GM12878 (cell line): ENCODE data around the gene POLR3K. TPM values are rescaled to one million over a fixed set of nuclear protein-coding genes. Genes with fewer than 3 reads are reported as not detected.

ENCODE experiments used
- ATAC-seq: fragments of 200-7000 bp; cut with Tn5 transposase; 3 replicates; pipeline ENCODE4 v1.9.1; 2020; ENCODE audit warnings: mild to moderate bottlenecking, moderate library complexity
- BruUV-seq: library from RNA; stranded (reverse); fragments of 400-500 nt; replicated peaks from 2 replicates; lab custom pipeline; 2021; lab: Mats Ljungman, UMichigan
- CTCF ChIA-PET: fragments of 300-600 bp; sonication (Branson Sonifier 250); formaldehyde crosslinking; extraction: SDS; loops from one replicate; lab custom pipeline; 2021; ENCODE audit warnings: inconsistent platforms; lab: Yijun Ruan, JAX
- POLR2A ChIA-PET: fragments of 350-600 bp; formaldehyde crosslinking; extraction: SDS; loops from one replicate; lab custom pipeline; 2021; ENCODE audit warnings: inconsistent platforms; lab: Charles Lee
- RAD21 ChIA-PET: fragments of 300-600 bp; sonication (Branson Sonifier 250); formaldehyde crosslinking; loops from one replicate; lab custom pipeline; 2023; ENCODE audit warnings: antibody characterized with exemption; ENCODE audit not compliant: unreplicated experiment; lab: Charles Lee
- SMC1A ChIA-PET: fragments of 300-600 bp; sonication (Branson Sonifier 250); formaldehyde crosslinking; loops from one replicate; lab custom pipeline; 2023; ENCODE audit not compliant: unreplicated experiment, uncharacterized antibody; lab: Charles Lee
- DNase-seq: peaks from one replicate; pipeline ENCODE4 v3.0.0-alpha.2; 2011; ENCODE audit warnings: low read depth, low spot score
- FAIRE-seq: peaks from 3 replicates; lab custom pipeline; 2011; peaks lifted over from hg19 to GRCh38; lab: Jason Lieb, UNC
- H2AFZ ChIP-seq: 2 replicates; pipeline ENCODE4 v1.6.0; 2011; ENCODE audit warnings: low read depth, low read length, control low read depth; ENCODE audit not compliant: control insufficient read depth
- H3K27ac ChIP-seq: 2 replicates; pipeline ENCODE4 v1.5.1; 2011; ENCODE audit warnings: control low read depth; ENCODE audit not compliant: control insufficient read depth, insufficient read depth
- H3K27me3 ChIP-seq, 2 experiments: replicated peaks in 1 of 2; 2 replicates each; pipeline versions ENCODE4 v1.6.0 to v1.6.1; 2011; ENCODE audit warnings: low read length in 1 of 2; ENCODE audit not compliant: control insufficient read depth in 2 of 2, insufficient read depth in 2 of 2
- H3K36me3 ChIP-seq, 2 experiments: 2 replicates each; pipeline ENCODE4 v1.5.1; 2011; ENCODE audit warnings: low read length in 1 of 2; ENCODE audit not compliant: control insufficient read depth in 2 of 2, insufficient read depth in 2 of 2
- H3K4me1 ChIP-seq: 2 replicates; pipeline ENCODE4 v1.6.1; 2011; ENCODE audit warnings: mild to moderate bottlenecking, low read length, moderate library complexity, mixed read lengths; ENCODE audit not compliant: control insufficient read depth, insufficient read depth
- H3K4me2 ChIP-seq: 2 replicates; pipeline ENCODE4 v1.6.0; 2011; ENCODE audit warnings: control low read depth; ENCODE audit not compliant: control insufficient read depth, insufficient read depth
- H3K4me3 ChIP-seq: fragments of 200-600 bp; sonication (generic); 2 replicates; pipeline ENCODE4 v1.5.1; 2016
- H3K79me2 ChIP-seq: 2 replicates; pipeline ENCODE4 v1.6.0; 2011; ENCODE audit warnings: low read length; ENCODE audit not compliant: control insufficient read depth, insufficient read depth
- H3K9ac ChIP-seq: 2 replicates; pipeline ENCODE4 v1.8.0; 2011; ENCODE audit warnings: low read length, control low read depth, mixed read lengths; ENCODE audit not compliant: control insufficient read depth, insufficient read depth
- H3K9me3 ChIP-seq: replicated peaks from 3 replicates; pipeline ENCODE4 v1.5.1; 2011; ENCODE audit warnings: mild to moderate bottlenecking, low read length; ENCODE audit not compliant: control insufficient read depth, insufficient read depth
- H4K20me1 ChIP-seq: 2 replicates; pipeline ENCODE4 v1.6.0; 2011; ENCODE audit not compliant: control insufficient read depth, insufficient read depth
- CEBPB ChIP-seq, 2 experiments: fragments of 150-350 bp in 1 of 2; IDR thresholded peaks; 2 replicates each; pipeline ENCODE4 v1.6.1; 2012 to 2014; ENCODE audit warnings: low read depth in 2 of 2, low read length in 2 of 2, borderline replicate concordance in 1 of 2, inconsistent platforms in 1 of 2
- EED ChIP-seq: sonication (generic); IDR thresholded peaks from 2 replicates; pipeline ENCODE4 v1.6.1; 2016; ENCODE audit warnings: antibody characterized with exemption, low read depth
- IRF4 ChIP-seq: IDR thresholded peaks from 2 replicates; pipeline ENCODE4 v1.6.1; 2011; ENCODE audit warnings: low read depth, low read length
- POLR2AphosphoS5 ChIP-seq: IDR thresholded peaks from 2 replicates; pipeline ENCODE4 v1.6.1; 2011; ENCODE audit warnings: mild to moderate bottlenecking, low read length, inconsistent platforms
- POU2F2 ChIP-seq: IDR thresholded peaks from 3 replicates; pipeline ENCODE4 v1.6.1; 2011; ENCODE audit warnings: low read depth, mild to moderate bottlenecking, low read length, borderline replicate concordance
- RUNX3 ChIP-seq: IDR thresholded peaks from 2 replicates; pipeline ENCODE4 v1.6.1; 2012; ENCODE audit warnings: low read length, inconsistent platforms
- YY1 ChIP-seq: IDR thresholded peaks from 2 replicates; pipeline ENCODE4 v1.6.1; 2011; ENCODE audit warnings: low read depth, mild to moderate bottlenecking, low read length
- WGBS: methylation state at CpG from one replicate; pipeline ENCODE4 v1.1.6; 2016; ENCODE audit warnings: low lambda C conversion rate; ENCODE audit not compliant: insufficient replicate concordance, insufficient coverage; ENCODE audit errors: missing lambda C conversion rate; 5-methylcytosine and 5-hydroxymethylcytosine counted together
- in situ Hi-C: fragments of 300-500 bp; cut with MboI; formaldehyde crosslinking; loops from 9 replicates; pipeline ENCODE4 v1.14.3; 2018; ENCODE audit warnings: mixed read lengths
- intact Hi-C: fragments of 100-400 bp; cut with micrococcal nuclease; formaldehyde crosslinking; loops from one replicate; pipeline ENCODE4 v1.14.2; 2022; ENCODE audit not compliant: unreplicated experiment
- polyA plus RNA-seq, 11 experiments: library from polyadenylated mRNA; depleted of rRNA in 4 of 11; unstranded in 6 of 11; stranded (reverse) in 5 of 11; fragments of >200 nt; fragmentation: Nextera tagmentation in 4 of 11; fragmentation: Illumina TruSeq in 1 of 11; extraction: Ambion mirVana in 4 of 11; extraction: Trizol in 1 of 11; gene quantifications; 1 replicate in 1 of 11; 2 replicates in 10 of 11; pipeline versions ENCODE4 v1.2.1 to v1.2.3, GENCODE V29; 2011 to 2016; ENCODE audit warnings: inconsistent platforms in 2 of 11, missing spikeins in 2 of 11, low read depth in 1 of 11
- total RNA-seq, 4 experiments: library from RNA; depleted of rRNA in 3 of 4; stranded (reverse); fragments of >200 nt in 3 of 4; fragmentation: Illumina TruSeq in 1 of 4; extraction: Trizol in 1 of 4; gene quantifications; 2 replicates each; pipeline versions ENCODE4 v1.2.1 to v1.2.3, GENCODE V29; 2013 to 2021
- TF ChIP-seq, protein P1 (sequence below): fragments of 150-350 bp; IDR thresholded peaks from 2 replicates; pipeline ENCODE4 v1.6.1; 2014; ENCODE audit warnings: mild to moderate bottlenecking, low read depth, low read length
- TF ChIP-seq, protein P2 (sequence below): fragments of 450-650 bp; IDR thresholded peaks from 2 replicates; pipeline ENCODE4 v1.6.1; 2017; ENCODE audit warnings: borderline replicate concordance

The POLR3K gene
- total and polyA plus RNA-seq, 10 of the 15 experiments (the other 5 are each of a cell fraction or from before 2014, with no cell fraction given): 25.3 to 222 (median 64.0) TPM

DNA sequence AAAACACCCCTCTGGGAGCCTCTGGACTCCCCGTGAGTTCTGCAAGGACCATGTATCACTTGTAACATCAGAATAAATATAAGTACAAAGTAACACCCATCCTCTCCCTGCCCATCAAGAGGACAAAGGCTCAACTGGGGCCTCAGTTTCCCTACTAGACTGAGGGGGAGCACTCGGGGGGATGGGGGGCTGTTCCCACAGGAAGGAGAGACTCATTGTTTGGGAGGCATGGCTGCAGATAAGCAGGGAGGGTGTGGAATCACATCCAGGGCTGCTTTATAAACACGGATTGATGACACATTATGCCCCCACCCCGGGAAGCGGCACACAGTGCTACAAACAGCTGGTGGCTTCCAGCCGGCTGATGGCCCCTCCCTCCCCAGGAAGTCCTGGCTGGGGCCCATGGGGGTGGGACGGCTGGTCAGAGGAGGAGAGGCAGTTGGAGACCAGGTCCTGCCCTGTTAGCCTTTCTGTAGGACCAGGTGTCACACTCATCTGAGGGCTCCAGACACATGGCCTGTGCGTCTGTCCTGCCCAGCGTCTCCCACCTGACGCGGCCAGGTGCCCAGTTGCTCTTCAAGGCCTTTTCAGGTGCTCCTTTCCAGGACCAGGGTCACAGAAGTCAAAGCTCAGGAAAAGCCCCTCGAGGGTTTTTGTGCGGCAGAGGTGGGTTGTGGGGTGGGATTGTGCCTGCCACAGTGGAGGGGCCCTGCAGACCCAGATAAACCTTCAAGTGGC lies 23.3 kb upstream of the POLR3K start (continued):
- no peak for TF ChIP-seq POU2F2
- TF ChIP-seq, all 136 proteins: peak for 0

DNA sequence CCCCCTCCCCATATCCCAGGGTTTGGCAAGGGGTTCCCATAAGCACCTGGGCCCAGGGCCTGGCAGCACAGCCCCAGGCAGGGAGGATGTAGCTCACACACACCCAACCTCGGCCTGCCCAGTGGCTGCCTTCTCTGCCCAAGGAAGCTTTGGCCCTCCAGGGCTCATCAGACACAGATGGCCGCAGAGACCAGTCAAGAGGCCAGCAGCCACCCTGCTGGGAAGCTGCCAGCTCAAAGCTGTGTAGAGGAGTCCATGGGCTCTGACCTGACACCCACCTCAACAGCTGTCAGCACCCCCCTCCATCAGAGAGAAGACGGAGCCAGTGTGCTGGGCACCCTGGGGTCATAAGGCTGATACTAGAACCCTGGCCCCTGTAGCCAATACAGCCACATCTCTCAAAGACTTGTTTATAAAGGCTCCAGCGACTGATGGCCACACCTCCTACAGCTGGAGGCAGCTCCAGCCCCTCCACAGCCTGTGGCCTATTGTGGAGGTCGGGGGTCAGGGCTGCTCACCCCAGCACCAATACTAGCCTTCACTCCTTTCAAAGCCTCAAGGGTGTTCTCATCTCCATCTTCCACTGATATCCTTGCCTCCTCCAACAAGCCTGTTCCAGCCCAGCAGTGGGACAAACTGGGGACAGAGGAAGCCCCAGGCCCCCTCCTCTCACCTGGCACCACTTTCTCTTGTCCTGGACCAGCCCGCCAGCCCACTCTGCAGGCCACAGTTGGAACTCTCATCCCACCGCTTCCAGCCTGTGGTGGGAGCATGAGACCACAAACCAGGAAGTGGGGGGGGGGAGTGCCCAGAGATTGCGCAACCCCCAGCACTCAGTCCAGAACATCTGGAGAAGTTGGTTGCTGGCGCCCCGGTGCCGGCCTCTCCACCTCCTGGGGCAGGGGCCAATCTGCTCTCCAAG lies 22.4 kb upstream of the POLR3K start:
- ChIA-PET CTCF (interaction anchor here (1.6 to 14.2 kb wide), 4 partner anchors 10 to 31 kb away, joined by 4 to 319 read pairs (median 25); no protein-coding TSS in a partner anchor), POLR2A (interaction anchor here (1.0 to 1.2 kb wide), 3 partner anchors 16 to 21 kb away, joined by 3 read pairs; no protein-coding TSS in a partner anchor), SMC1A (interaction anchor here (1.2 kb wide), 1 partner anchor 17 kb away, joined by 3 read pairs; no protein-coding TSS in a partner anchor), RAD21 (interaction anchor here (0.9 to 1.0 kb wide), 2 partner anchors 10 to 21 kb away, joined by 4 read pairs; no protein-coding TSS in a partner anchor)
- Histone ChIP-seq H3K4me1 (peaks cover 20% of the 10 kb centered on the region), H3K27me3 (peaks cover 4 to 10% of the 10 kb centered on the region in 2 experiments; a peak in 3 of 4 replicates), H3K9ac (peak overlapping the region; percentile 14; the same call in 1 of the 2 replicates), H3K4me3 (no peak overlapping the region), H3K36me3 (no peaks in the 10 kb centered on the region; a peak in 2 of 4 replicates), H3K79me2 (peaks cover 10% of the 10 kb centered on the region), H3K27ac (no peak overlapping the region), H2AFZ (no peak overlapping the region)
- 49% methylated on average over 10 of the region's 11 CpGs for WGBS
- in situ Hi-C loops: no loop called here
- ATAC-seq: no peak
- no TSS peak for BruUV-seq
- intact Hi-C loops: no loop called here
- TF ChIP-seq, protein P1, sequence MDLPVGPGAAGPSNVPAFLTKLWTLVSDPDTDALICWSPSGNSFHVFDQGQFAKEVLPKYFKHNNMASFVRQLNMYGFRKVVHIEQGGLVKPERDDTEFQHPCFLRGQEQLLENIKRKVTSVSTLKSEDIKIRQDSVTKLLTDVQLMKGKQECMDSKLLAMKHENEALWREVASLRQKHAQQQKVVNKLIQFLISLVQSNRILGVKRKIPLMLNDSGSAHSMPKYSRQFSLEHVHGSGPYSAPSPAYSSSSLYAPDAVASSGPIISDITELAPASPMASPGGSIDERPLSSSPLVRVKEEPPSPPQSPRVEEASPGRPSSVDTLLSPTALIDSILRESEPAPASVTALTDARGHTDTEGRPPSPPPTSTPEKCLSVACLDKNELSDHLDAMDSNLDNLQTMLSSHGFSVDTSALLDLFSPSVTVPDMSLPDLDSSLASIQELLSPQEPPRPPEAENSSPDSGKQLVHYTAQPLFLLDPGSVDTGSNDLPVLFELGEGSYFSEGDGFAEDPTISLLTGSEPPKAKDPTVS: no peak
- no peak for TF ChIP-seq IRF4
- no peak for TF ChIP-seq YY1
- no peak for TF ChIP-seq POLR2AphosphoS5
- peak; percentile 60 for TF ChIP-seq RUNX3
- 0 out of 2 replicates have a peak, but pooled peaks have one; percentile 20 for TF ChIP-seq EED
- TF ChIP-seq, protein P2, sequence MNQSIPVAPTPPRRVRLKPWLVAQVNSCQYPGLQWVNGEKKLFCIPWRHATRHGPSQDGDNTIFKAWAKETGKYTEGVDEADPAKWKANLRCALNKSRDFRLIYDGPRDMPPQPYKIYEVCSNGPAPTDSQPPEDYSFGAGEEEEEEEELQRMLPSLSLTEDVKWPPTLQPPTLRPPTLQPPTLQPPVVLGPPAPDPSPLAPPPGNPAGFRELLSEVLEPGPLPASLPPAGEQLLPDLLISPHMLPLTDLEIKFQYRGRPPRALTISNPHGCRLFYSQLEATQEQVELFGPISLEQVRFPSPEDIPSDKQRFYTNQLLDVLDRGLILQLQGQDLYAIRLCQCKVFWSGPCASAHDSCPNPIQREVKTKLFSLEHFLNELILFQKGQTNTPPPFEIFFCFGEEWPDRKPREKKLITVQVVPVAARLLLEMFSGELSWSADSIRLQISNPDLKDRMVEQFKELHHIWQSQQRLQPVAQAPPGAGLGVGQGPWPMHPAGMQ: no peak
- TF ChIP-seq CEBPB (IDR thresholded peaks at IDR 0.05; ENCODE audit: borderline replicate concordance in 1 of 2, low read depth in 2 of 2, low read length in 2 of 2): peak in 1 of 2 experiments; percentile 89; a peak in 2 of 4 replicates
- TF ChIP-seq, all 136 proteins: peak for 3
- Histone ChIP-seq H3K4me2 (no peak overlapping the region), H4K20me1 (no peaks in the 10 kb centered on the region; the same call in 1 of the 2 replicates), H3K9me3 (no peaks in the 10 kb centered on the region)
- FAIRE-seq: no peak
- DNase-seq: no peak
